ENCODE results near the gene HSBP1L1. TPM values are rescaled to one million over a fixed set of nuclear protein-coding genes. Genes with fewer than 3 reads are reported as not detected.
A peak's percentile ranks its signal among the peaks of the same experiment; 100 is the strongest.

Gene HSBP1L1
- total and polyA plus RNA-seq, 2 of the 13 experiments (the other 11 are each of a cell fraction or from before 2014, with no cell fraction given), result 22.6 to 45.1 TPM

- TF ChIP-seq ZNF224 (CRISPR knock-in tag; IDR thresholded peaks at IDR 0.05) (no peak), TOE1 (CRISPR knock-in tag; IDR thresholded peaks at IDR 0.05) (no peak), MED8 (CRISPR knock-in tag; IDR thresholded peaks at IDR 0.05; ENCODE audit: insufficient replicate concordance) (no peak), TBX3 (IDR thresholded peaks at IDR 0.05; ENCODE audit: borderline replicate concordance) (no peak)
Measured at GRCh38 chr18:79928563-79928960, 35.9 kb upstream of the HSBP1L1 start (continued).

GRCh38 chr18:79930020-79930642, 34.3 kb upstream of the HSBP1L1 start:
- no peak for DNase-seq (ENCODE audit: low spot score)
- no peak for ATAC-seq
- FAIRE-seq, result no peak
- POLR2A ChIA-PET, result no interaction called here
- in situ Hi-C loops (cut with HindIII; ENCODE audit: extremely low pct_ligation_motif_present, low pct_unique_long_range_greater_than_20kb) (loop anchor here (10.0 kb wide), 1 partner anchor 175 kb away; the partner anchor contains the start of gene ADNP2), intact Hi-C loops (cut with micrococcal nuclease; ENCODE audit: unreplicated experiment) (no loop called here)
- Histone ChIP-seq H2AFZ (ENCODE audit: low read length) (no peak overlapping the region), H4K20me1 (ENCODE audit: insufficient read depth, low read length) (peaks cover 50% of the 10 kb centered on the region), H3K4me1 (ENCODE audit: insufficient read depth, low read length) (peaks cover 21% of the 10 kb centered on the region), H3K79me2 (ENCODE audit: insufficient read depth, low read length) (peaks cover 76% of the 10 kb centered on the region), H3K36me3 (replicated peaks in 1 of 2; ENCODE audit: control insufficient read depth in 1 of 2, insufficient read depth in 2 of 2, low read length in 2 of 2) (peaks cover 6 to 37% of the 10 kb centered on the region in 2 experiments), H3K9me3 (ENCODE audit: low read length) (peaks cover 11% of the 10 kb centered on the region), H3K27me3 (ENCODE audit: control insufficient read depth in 1 of 2, insufficient read depth in 2 of 2, low read length in 2 of 2) (no peaks in the 10 kb centered on the region), H3K9ac (ENCODE audit: insufficient read depth, low read depth, low read length) (no peak overlapping the region), H3K4me3 (replicated peaks in 1 of 3; ENCODE audit: insufficient read depth in 1 of 3, low read depth in 2 of 3, low read length in 3 of 3) (no peak overlapping the region), H3K4me2 (ENCODE audit: low read depth, low read length) (no peak overlapping the region), H3K27ac (ENCODE audit: extremely low read length, insufficient read depth, low read length) (no peak overlapping the region)
- TF ChIP-seq SSRP1 (CRISPR knock-in tag; IDR thresholded peaks at IDR 0.05), result no peak
- TF ChIP-seq ZNF317 (CRISPR knock-in tag; IDR thresholded peaks at IDR 0.05), result peak; percentile 100
- TF ChIP-seq FOXP1 (IDR thresholded peaks at IDR 0.05), result no peak
- TF ChIP-seq FOXP1 (CRISPR knock-in tag; IDR thresholded peaks at IDR 0.05), result no peak
- TF ChIP-seq EED (CRISPR knock-in tag; IDR thresholded peaks at IDR 0.05), result no peak
- BruUV-seq (replicated peaks), result no TSS peak
- CTCF ChIA-PET (ENCODE audit: low intra/inter-chr PET ratio, low total read pairs), result no interaction called here
- 95% methylated on average over 2 of the region's 2 CpGs for WGBS (ENCODE audit: low lambda C conversion rate)

Measured in HepG2 (cell line).